Activated naive CD8-positive, alpha-beta T cell treated with anti-CD3 and anti-CD28 coated beads, Interleukin-2, amount 10 ng/mL, durations not matched to agents 7 days and 5 days (primary cell): Measurements from ENCODE around the gene HMGCL. TPM values are rescaled to one million over a fixed set of nuclear protein-coding genes. Genes with fewer than 3 reads are reported as not detected.
"Not testable (repeated sequence)": the region's sequence is repeated elsewhere in the genome, so short reads cannot be mapped to it uniquely, and the experiment has no call there.

ENCODE experiments used
- ATAC-seq: fragments of 150-1000 bp; cut with Tn5 transposase; one replicate; pipeline ENCODE4 v1.10.0; 2021; ENCODE audit warnings: low read depth, moderate library complexity
- POLR2A ChIA-PET: fragments of 350-600 bp; sonication (Branson Sonifier 250); formaldehyde crosslinking; loops from one replicate; lab custom pipeline; 2021; ENCODE audit warnings: antibody characterized with exemption; lab: Charles Lee
- DNase-seq: peaks from one replicate; pipeline ENCODE4 v3.0.0; 2021
- H3K27ac Mint-ChIP-seq: one replicate; pipeline ENCODE4 v1.8.0; 2022; ENCODE audit warnings: mild to moderate bottlenecking, mixed read lengths
- H3K27me3 Mint-ChIP-seq: one replicate; pipeline ENCODE4 v1.8.0; 2022; ENCODE audit warnings: mild to moderate bottlenecking, moderate library complexity, mixed read lengths
- H3K36me3 Mint-ChIP-seq: one replicate; pipeline ENCODE4 v1.8.0; 2021; ENCODE audit warnings: mild to moderate bottlenecking, mixed read lengths
- H3K4me1 Mint-ChIP-seq: one replicate; pipeline ENCODE4 v1.8.0; 2021; ENCODE audit warnings: mixed read lengths
- H3K4me3 Mint-ChIP-seq: one replicate; pipeline ENCODE4 v1.8.0; 2022; ENCODE audit warnings: mild to moderate bottlenecking, moderate library complexity, mixed read lengths
- H3K9me3 Mint-ChIP-seq: one replicate; pipeline ENCODE4 v1.8.0; 2021; ENCODE audit warnings: mixed read lengths
- total RNA-seq, 2 experiments: library from RNA; stranded (reverse); gene quantifications; one replicate each; pipeline ENCODE4 v1.2.3, GENCODE V29; 2021

The HMGCL gene
- total RNA-seq, 2 experiments from 2014 or later = 35.4 to 37.2 TPM

DNA sequence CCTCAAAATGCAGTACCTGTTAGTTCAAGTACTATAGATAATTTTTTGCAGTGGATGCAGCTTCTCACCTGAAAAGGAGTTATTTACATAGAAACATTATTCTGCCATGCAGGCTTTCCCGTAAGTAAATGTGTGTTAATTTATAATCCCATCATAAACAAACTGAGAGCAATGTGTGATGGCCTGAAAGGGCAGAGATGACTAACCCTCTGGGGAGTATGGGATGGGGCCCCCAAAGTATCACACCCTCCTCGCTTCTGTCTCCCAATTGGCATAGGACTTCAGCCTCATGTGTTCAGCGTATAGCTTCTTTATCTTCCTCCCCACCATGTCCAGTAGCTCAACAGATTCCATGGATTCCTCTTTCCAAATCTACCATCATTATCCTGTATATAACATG lies 7.6 kb downstream of the HMGCL start:
- no peak overlapping the region for H3K4me3 Mint-ChIP-seq
- H3K27me3 Mint-ChIP-seq = no peaks in the 10 kb centered on the region
- peaks cover 3% of the 10 kb centered on the region for H3K4me1 Mint-ChIP-seq
- peaks cover 4% of the 10 kb centered on the region for H3K36me3 Mint-ChIP-seq
- POLR2A ChIA-PET = interaction anchor here (0.6 kb wide), 1 partner anchor 16 kb away, joined by 4 read pairs; no protein-coding TSS in a partner anchor
- H3K27ac Mint-ChIP-seq = no peak overlapping the region
- ATAC-seq = no peak
- H3K9me3 Mint-ChIP-seq = no peaks in the 10 kb centered on the region
- DNase-seq = no peak

DNA sequence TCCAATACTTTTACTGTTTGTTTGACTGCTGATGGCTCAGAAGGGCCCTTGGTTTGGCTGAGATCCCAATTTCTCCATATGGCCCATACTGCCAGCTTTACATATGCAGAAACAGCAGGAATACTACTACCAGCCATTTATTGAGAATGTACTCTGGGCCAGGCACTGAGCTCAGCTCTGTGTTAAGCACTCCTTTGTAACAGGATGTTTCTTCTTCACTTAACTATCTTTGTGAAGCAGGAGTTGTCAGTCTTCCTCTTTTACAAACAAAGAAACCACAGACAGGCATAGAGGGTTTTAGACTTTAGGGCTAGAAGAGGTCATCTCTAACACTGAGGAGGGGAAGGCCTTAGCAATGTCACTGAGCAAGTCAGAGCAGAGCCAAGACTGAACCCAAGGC lies 8.3 kb downstream of the HMGCL start:
- POLR2A ChIA-PET = interaction anchor here (1.0 to 2.5 kb wide), 2 partner anchors 8 to 17 kb away, joined by 4 to 11 read pairs; partner anchors contain the start of gene HMGCL
- Mint-ChIP-seq H3K36me3 (peaks cover 4% of the 10 kb centered on the region), H3K27ac (no peak overlapping the region), H3K4me1 (peaks cover 2% of the 10 kb centered on the region), H3K4me3 (no peak overlapping the region), H3K27me3 (no peaks in the 10 kb centered on the region), H3K9me3 (no peaks in the 10 kb centered on the region)
- DNase-seq (no peak), ATAC-seq (no peak)

DNA sequence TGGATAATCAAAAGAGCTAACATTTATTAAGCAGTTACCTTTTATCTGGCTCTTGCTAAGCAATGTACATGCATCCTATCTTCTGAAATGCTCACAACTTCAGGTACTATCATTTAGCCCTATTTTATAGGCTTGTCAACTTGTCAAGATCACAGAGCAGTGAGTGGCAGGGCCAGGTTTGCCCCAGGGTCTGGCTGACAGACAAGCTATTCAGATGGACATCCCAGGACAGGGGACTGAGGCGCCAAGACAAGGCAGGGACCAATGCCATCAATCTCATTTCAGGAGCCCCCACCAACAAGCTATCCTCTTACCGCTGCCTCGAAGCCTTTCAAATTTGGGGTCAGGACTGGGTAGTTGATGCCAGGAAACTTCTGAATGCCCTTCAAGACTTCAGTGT lies 8.9 kb downstream of the HMGCL start:
- POLR2A ChIA-PET = interaction anchor here (1.0 to 2.5 kb wide), 2 partner anchors 9 to 17 kb away, joined by 4 to 11 read pairs; partner anchors contain the start of gene HMGCL

DNA sequence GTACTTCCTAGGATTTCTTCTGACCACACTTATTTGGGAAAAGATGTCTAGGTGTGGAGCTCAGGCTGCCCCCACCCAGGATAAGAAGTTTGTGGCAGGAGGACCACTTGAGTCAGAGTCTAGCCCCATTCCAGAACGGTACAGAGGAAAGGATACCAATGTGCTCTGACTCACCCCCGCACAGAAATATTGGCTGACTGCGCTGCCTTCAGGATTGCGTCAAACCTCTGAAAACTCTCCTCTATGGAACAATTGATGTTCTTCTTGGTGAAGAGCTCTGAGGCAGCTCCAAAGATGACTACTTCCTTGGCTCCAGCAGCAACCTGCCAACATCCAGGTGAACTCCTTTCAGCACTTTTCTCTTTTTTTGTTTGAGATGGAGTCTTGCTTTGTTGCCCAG lies 11.2 kb downstream of the HMGCL start:
- H3K4me3 Mint-ChIP-seq = no peak overlapping the region
- H3K9me3 Mint-ChIP-seq = no peaks in the 10 kb centered on the region
- peaks cover 3% of the 10 kb centered on the region for H3K36me3 Mint-ChIP-seq
- no peak for DNase-seq
- no peak for ATAC-seq
- H3K27ac Mint-ChIP-seq = no peak overlapping the region
- POLR2A ChIA-PET = no interaction called here
- peaks cover 10% of the 10 kb centered on the region for H3K4me1 Mint-ChIP-seq
- H3K27me3 Mint-ChIP-seq = no peaks in the 10 kb centered on the region

More for the DNA sequence above, 8.9 kb downstream of the HMGCL start:
- no peak for DNase-seq
- Mint-ChIP-seq H3K4me3 (no peak overlapping the region), H3K4me1 (no peaks in the 10 kb centered on the region), H3K27ac (no peak overlapping the region), H3K27me3 (no peaks in the 10 kb centered on the region), H3K36me3 (peaks cover 4% of the 10 kb centered on the region), H3K9me3 (no peaks in the 10 kb centered on the region)
- no peak for ATAC-seq

DNA sequence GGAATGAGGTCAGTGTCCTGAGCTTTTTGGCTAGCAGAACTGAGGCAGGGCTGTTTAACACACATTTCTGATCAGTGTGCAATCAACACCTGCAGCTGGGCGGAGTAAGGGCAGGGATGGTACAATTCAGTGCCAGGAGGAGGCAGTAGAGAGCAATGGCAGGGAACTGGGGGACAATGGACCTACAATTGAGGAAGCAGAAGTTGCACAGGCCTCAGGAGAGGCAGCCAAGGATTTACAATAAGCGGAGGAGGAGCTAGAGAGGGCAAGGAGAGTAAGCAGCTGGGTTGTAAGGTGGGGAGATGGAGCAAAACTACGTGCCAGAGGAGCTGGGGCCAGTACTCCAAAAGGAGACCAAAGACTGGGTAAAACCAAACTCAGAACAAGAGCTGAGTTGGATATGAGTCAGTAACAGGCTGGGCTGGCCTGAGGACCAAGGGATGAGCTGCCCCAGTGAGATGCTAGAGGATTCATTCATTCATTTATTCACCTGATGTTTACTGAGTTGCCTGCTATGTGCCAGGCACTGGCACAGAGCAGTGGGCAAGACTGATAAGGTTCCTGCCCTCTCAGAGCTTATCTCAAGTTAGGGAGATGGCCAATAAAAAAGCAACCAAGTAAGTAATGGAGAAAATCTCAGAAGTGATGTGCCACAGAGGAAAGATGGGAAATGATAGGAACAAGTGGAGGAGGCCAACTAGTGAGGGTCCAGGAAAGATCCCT lies 14.2 kb downstream of the HMGCL start:
- Mint-ChIP-seq H3K36me3 (peaks cover 6% of the 10 kb centered on the region), H3K27me3 (no peaks in the 10 kb centered on the region), H3K9me3 (no peaks in the 10 kb centered on the region), H3K27ac (peak overlapping the region; percentile 11), H3K4me1 (peaks cover 17% of the 10 kb centered on the region), H3K4me3 (no peak overlapping the region)
- POLR2A ChIA-PET = interaction anchor here (1.0 to 4.7 kb wide), 4 partner anchors 10 to 148 kb away, joined by 4 to 18 read pairs (median 9); partner anchors contain the start of genes GALE, HMGCL and PNRC2
- peak; percentile 46 for ATAC-seq
- peak; percentile 44 for DNase-seq

DNA sequence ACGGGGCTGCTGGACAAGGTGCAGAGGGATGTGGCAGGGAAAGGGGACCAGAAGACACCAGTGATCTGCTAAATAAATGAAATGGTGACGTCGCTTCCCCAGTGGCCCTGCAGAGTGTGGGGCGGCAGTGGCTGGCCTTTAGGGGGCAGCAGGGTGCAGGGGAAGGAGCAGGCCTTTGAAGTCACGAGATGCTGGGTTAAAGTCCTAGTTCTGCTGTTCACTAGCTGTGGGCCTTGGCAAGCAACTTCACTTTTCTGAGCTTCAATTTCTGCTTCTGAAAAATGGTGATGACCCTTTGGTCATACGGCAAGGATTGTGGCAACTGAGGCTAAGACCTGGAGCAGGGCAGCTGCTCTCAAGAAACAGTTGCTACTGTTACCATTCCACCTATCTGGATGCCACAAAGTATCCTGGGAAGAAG lies 15.5 kb downstream of the HMGCL start:
- ATAC-seq (peak; percentile 88), DNase-seq (peak; percentile 84)
- Mint-ChIP-seq H3K4me1 (peaks cover 17% of the 10 kb centered on the region), H3K4me3 (no peak overlapping the region), H3K27ac (no peak overlapping the region), H3K36me3 (peaks cover 6% of the 10 kb centered on the region), H3K9me3 (no peaks in the 10 kb centered on the region), H3K27me3 (no peaks in the 10 kb centered on the region)
- POLR2A ChIA-PET = interaction anchor here (0.7 to 4.7 kb wide), 4 partner anchors 9 to 107 kb away, joined by 3 to 18 read pairs (median 9); partner anchors contain the start of genes GALE and HMGCL

DNA sequence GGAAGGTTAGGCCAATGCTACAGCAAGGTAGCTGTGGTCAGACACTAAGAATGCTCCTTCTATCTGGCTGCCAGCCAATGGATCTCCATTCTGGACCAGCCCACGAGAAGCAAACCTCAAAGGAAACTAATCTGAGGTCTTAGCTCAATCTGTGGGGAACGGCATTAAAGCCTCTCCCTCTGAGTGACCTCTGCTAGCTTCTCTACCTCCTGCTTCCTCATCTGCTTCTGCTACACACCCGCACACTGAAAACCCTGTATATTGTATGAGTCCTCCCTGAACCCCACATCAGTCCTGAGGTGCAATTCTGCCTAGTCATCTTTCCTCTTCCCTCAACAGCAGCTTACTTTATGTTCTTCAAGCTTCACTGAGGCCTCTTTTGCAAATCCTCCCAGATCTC lies 17.8 kb downstream of the HMGCL start:
- DNase-seq (no peak), ATAC-seq (no peak)
- Mint-ChIP-seq H3K9me3 (no peaks in the 10 kb centered on the region), H3K36me3 (peaks cover 6% of the 10 kb centered on the region), H3K27me3 (no peaks in the 10 kb centered on the region), H3K27ac (peak overlapping the region; percentile 4), H3K4me1 (peaks cover 17% of the 10 kb centered on the region), H3K4me3 (no peak overlapping the region)
- POLR2A ChIA-PET = interaction anchor here (0.8 to 4.7 kb wide), 5 partner anchors 8 to 694 kb away, joined by 3 to 18 read pairs (median 4); partner anchors contain the start of genes HMGCL and PITHD1

DNA sequence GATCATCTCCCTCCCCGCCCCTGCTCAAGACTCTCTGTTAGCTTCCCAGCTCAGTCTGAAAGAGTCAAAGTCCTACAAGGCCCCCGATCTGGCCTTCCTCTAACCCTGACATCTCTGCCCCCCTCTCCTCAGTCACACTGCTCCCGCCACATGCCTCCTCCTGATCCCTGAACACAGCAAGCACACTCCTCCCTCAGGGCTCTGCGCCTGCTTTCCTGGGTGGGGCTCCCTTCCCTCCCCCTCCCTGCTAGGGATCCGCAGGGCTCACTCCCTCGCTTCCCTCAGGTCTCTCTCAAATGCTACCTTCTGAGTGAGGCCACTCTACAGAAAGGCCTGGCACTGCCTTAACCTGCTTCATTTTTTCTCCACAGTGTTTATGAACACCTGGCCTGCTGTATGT lies 18.9 kb downstream of the HMGCL start:
- H3K36me3 Mint-ChIP-seq = peaks cover 6% of the 10 kb centered on the region
- no peaks in the 10 kb centered on the region for H3K27me3 Mint-ChIP-seq
- DNase-seq (no peak), ATAC-seq (no peak)
- H3K4me3 Mint-ChIP-seq = no peak overlapping the region
- peaks cover 20% of the 10 kb centered on the region for H3K4me1 Mint-ChIP-seq
- no peaks in the 10 kb centered on the region for H3K9me3 Mint-ChIP-seq
- POLR2A ChIA-PET = interaction anchor here (1.1 kb wide), 1 partner anchor 28 kb away, joined by 4 read pairs; the partner anchor contains the start of gene PITHD1
- H3K27ac Mint-ChIP-seq = no peak overlapping the region

DNA sequence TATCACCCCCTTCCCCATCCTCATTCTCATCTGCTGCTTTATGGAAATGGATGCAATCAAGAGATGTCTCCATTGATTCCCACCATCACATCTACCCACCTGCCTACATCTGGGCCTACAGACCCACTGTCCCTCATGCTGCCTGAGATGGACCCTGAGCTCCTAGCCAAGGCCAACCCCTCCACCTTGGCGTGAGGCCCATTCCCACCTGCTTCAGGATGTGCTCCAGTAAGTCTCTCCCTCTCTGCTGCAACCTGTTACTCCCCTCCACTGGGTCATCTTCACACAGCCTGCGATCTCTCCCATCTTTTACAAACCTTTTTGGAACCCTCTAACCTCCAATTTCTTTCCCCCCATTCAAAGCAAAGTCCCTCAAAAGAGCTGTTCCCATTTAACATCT lies 20.2 kb downstream of the HMGCL start:
- DNase-seq (no peak), ATAC-seq (no peak)
- H3K4me1 Mint-ChIP-seq = peaks cover 19% of the 10 kb centered on the region
- no peaks in the 10 kb centered on the region for H3K27me3 Mint-ChIP-seq
- H3K9me3 Mint-ChIP-seq = no peaks in the 10 kb centered on the region
- peak overlapping the region; percentile 1 for H3K4me3 Mint-ChIP-seq
- peak overlapping the region; percentile 3 for H3K27ac Mint-ChIP-seq
- H3K36me3 Mint-ChIP-seq = peaks cover 3% of the 10 kb centered on the region
- POLR2A ChIA-PET = interaction anchor here (0.6 kb wide), 1 partner anchor 38 kb away, joined by 3 read pairs; no protein-coding TSS in a partner anchor

DNA sequence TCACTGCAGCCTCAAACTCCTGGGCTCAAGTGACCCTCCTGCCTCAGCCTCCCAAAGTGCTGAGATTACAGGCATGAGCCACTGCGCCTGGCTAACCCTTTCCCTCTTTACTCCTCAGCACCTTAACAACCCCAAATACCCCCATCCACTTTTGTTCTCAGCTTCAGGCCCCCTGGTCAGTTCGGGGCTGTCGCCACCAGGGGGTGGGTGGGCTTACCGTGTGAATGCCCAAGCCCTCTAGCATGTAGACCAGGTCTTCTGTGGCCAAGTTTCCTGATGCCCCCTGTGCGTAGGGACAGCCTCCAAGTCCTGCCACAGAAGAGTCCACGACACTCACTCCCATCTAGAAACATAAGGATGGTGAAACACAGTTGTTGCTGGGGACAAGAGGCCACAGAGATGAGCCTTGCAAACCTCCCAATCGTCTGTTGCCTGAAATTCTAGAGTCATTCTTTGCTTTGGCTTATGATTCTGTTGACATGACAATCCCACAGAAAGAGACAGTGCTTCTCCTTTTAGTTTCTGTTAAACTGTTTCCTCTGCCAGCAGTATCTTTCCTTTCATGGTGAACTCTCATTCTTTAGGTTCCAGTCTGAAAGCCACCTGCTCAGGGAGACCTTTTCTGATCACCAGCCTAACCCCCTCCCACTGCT lies 20.9 kb downstream of the HMGCL start:
- Mint-ChIP-seq H3K27ac (no peak overlapping the region), H3K9me3 (no peaks in the 10 kb centered on the region), H3K4me1 (peaks cover 16% of the 10 kb centered on the region), H3K27me3 (no peaks in the 10 kb centered on the region), H3K36me3 (peaks cover 3% of the 10 kb centered on the region), H3K4me3 (no peak overlapping the region)
- DNase-seq (no peak), ATAC-seq (no peak)
- POLR2A ChIA-PET = no interaction called here

DNA sequence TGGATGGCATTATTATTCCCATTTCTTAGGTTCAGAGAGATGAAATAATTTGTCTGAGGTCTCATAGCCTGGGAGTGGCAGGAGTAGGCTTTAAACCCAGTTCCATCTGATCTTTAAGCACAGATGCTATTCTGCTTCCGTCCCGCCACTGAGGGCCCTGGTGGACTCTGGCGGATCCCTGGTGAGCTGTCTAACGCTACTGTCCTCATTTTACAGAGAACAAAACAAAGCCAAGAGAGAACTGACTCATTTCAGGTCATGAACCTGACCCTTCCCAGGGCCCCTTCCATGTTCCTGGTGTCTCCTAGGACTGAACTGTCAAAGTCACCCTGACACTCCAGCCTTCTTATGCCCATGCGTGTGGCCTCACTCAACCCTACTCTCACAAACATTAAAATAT lies 21.6 kb downstream of the HMGCL start:
- ATAC-seq (no peak), DNase-seq (no peak)
- no peaks in the 10 kb centered on the region for H3K27me3 Mint-ChIP-seq
- H3K9me3 Mint-ChIP-seq = no peaks in the 10 kb centered on the region
- H3K36me3 Mint-ChIP-seq = peaks cover 3% of the 10 kb centered on the region
- H3K4me3 Mint-ChIP-seq = no peak overlapping the region
- POLR2A ChIA-PET = interaction anchor here (0.8 kb wide), 1 partner anchor 155 kb away, joined by 3 read pairs; no protein-coding TSS in a partner anchor
- H3K4me1 Mint-ChIP-seq = peaks cover 22% of the 10 kb centered on the region
- H3K27ac Mint-ChIP-seq = no peak overlapping the region

DNA sequence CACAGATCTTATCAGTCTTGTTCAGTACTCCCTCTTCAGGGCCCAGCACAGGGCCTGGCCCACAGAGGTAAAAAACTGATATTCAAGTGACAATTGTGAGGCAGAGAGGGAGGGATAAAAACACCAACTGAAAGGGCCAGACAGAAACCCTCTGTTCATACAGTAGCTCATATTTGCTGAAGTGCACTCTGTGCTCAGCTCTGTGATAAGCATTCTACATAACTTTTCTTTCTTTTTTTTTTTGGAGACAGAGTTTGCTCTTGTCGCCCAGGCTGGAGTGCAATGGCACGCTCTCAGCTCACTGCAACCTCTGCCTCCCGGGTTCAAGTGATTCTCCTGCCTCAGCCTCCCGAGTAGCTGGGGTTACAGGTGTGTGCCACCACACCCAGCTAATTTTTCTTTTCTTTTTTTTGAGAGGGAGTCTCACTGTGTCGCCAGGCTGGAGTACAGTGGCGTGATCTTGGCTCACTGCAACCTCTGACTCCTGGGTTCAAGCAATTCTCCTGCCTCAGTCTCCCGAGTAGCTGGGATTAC lies 22.4 kb downstream of the HMGCL start:
- peaks cover 23% of the 10 kb centered on the region for H3K4me1 Mint-ChIP-seq
- DNase-seq, ATAC-seq, H3K4me3 Mint-ChIP-seq, H3K27me3 Mint-ChIP-seq, H3K9me3 Mint-ChIP-seq, H3K36me3 Mint-ChIP-seq, H3K27ac Mint-ChIP-seq: not testable (repeated sequence)
- POLR2A ChIA-PET = interaction anchor here (0.8 to 3.9 kb wide), 2 partner anchors 11 to 156 kb away, joined by 3 to 50 read pairs; partner anchors contain the start of gene LYPLA2

DNA sequence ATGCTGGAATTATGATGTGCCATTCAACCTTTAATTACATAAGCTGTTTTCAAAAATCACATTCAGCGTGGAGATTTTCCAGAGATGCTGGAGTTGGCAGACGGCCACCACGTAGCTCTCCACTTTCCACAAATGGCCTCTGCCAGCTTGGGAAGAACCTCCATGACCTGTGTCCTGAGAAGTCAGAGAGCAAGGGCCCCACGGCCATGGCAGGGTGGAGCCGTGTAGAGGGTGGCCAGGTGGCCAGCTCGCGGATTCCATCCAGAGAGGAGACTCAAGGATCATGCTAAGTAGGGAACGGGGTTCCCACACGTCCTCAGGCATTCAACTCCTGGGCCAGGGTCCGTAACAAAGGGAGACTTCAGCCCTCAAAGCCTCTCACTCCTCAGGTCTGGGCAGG lies 23.4 kb downstream of the HMGCL start:
- H3K27me3 Mint-ChIP-seq = no peaks in the 10 kb centered on the region
- H3K4me3 Mint-ChIP-seq = peak overlapping the region; percentile 45
- no peak for ATAC-seq
- POLR2A ChIA-PET = interaction anchor here (0.9 to 3.9 kb wide), 7 partner anchors 8 to 158 kb away, joined by 3 to 50 read pairs (median 8); partner anchors contain the start of genes HMGCL, LYPLA2, PITHD1 and PNRC2
- H3K4me1 Mint-ChIP-seq = peaks cover 17% of the 10 kb centered on the region
- H3K27ac Mint-ChIP-seq = peak overlapping the region; percentile 16
- H3K9me3 Mint-ChIP-seq = no peaks in the 10 kb centered on the region
- no peak for DNase-seq
- no peaks in the 10 kb centered on the region for H3K36me3 Mint-ChIP-seq
